HFF-Myc (cell line): ENCODE results near the gene FEM1B.

ENCODE experiments used
- DNase-seq: peaks from one replicate; pipeline ENCODE4 v3.0.0-alpha.2; 2011; ENCODE audit warnings: low read depth; ENCODE audit errors: extremely low read depth
- H3K4me3 ChIP-seq: replicated peaks from 2 replicates; pipeline ENCODE4 v1.5.1; 2011; ENCODE audit warnings: low read depth, mild to moderate bottlenecking, control low read depth, low read length
- TF ChIP-seq, protein P1 (sequence below): IDR thresholded peaks from 2 replicates; pipeline ENCODE4 v1.5.1; 2012; ENCODE audit warnings: mild to moderate bottlenecking, low read depth, low read length, control low read depth; ENCODE audit errors: missing control alignments

Gene FEM1B

GRCh38 chr15:68241088-68241935 is 36.2 kb upstream of the FEM1B start:
- DNase-seq: no peak
- TF ChIP-seq, protein P1, sequence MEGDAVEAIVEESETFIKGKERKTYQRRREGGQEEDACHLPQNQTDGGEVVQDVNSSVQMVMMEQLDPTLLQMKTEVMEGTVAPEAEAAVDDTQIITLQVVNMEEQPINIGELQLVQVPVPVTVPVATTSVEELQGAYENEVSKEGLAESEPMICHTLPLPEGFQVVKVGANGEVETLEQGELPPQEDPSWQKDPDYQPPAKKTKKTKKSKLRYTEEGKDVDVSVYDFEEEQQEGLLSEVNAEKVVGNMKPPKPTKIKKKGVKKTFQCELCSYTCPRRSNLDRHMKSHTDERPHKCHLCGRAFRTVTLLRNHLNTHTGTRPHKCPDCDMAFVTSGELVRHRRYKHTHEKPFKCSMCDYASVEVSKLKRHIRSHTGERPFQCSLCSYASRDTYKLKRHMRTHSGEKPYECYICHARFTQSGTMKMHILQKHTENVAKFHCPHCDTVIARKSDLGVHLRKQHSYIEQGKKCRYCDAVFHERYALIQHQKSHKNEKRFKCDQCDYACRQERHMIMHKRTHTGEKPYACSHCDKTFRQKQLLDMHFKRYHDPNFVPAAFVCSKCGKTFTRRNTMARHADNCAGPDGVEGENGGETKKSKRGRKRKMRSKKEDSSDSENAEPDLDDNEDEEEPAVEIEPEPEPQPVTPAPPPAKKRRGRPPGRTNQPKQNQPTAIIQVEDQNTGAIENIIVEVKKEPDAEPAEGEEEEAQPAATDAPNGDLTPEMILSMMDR: no peak
- no peak overlapping the region for H3K4me3 ChIP-seq

- TF ChIP-seq, protein P1: no peak
- DNase-seq: no peak
- no peak overlapping the region for H3K4me3 ChIP-seq
Observed at GRCh38 chr15:68244235-68244634, 33.3 kb upstream of the FEM1B start.

- H3K4me3 ChIP-seq: no peak overlapping the region
- no peak for DNase-seq
- TF ChIP-seq, protein P1: no peak
Observed at GRCh38 chr15:68249058-68249713, 28.4 kb upstream of the FEM1B start.

GRCh38 chr15:68252925-68253534 is 24.5 kb upstream of the FEM1B start:
- no peak overlapping the region for H3K4me3 ChIP-seq
- TF ChIP-seq, protein P1: peak; percentile 76
- DNase-seq: peak; percentile 62

GRCh38 chr15:68256675-68257450 is 20.7 kb upstream of the FEM1B start:
- TF ChIP-seq, protein P1: no peak
- no peak for DNase-seq
- peak overlapping the region; percentile 44 for H3K4me3 ChIP-seq

DNA sequence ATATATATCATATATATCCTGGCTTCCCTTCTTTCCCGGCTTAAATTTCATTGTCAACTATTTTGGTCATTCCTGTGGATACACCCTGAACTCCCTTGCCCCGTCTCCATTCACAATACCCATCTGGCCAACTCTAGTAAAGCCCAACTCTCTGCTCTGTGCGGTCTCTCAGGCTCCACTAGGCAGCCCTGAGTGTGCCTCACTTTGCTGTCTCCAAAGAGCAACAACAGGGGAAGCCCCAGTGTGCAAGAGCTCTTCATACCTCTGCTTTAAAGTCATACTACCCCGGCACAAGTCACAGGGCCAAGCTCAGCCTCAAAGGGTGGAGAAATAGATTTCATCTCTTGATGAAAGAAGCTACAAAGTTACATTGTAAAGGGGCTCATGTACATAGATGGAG is 18.9 kb upstream of the FEM1B start:
- DNase-seq: no peak
- TF ChIP-seq, protein P1: no peak
- no peak overlapping the region for H3K4me3 ChIP-seq
